Neural progenitor cell (in vitro differentiated cells): ENCODE results near the gene YPEL2. TPM values are rescaled to one million over a fixed set of nuclear protein-coding genes. Genes with fewer than 3 reads are reported as not detected.

Experiments
- DNase-seq: peaks from one replicate; pipeline ENCODE4 v3.0.0-alpha.2; 2016; ENCODE audit warnings: low spot score
- H2AFZ ChIP-seq: fragments of 200-600 bp; sonication (generic); replicated peaks from 2 replicates; pipeline ENCODE4 v1.6.1; 2016; ENCODE audit warnings: antibody characterized with exemption
- H3F3A ChIP-seq: fragments of 200-600 bp; sonication (generic); 2 replicates; pipeline ENCODE4 v1.6.1; 2016; ENCODE audit warnings: antibody characterized with exemption, low read depth
- H3K27ac ChIP-seq: fragments of 200-600 bp; sonication (generic); 2 replicates; pipeline ENCODE4 v1.5.1; 2016; ENCODE audit warnings: mild to moderate bottlenecking
- H3K27me3 ChIP-seq: fragments of 200-600 bp; sonication (generic); 2 replicates; pipeline ENCODE4 v1.6.1; 2016; ENCODE audit warnings: mild to moderate bottlenecking, moderate library complexity
- H3K36me3 ChIP-seq: fragments of 200-600 bp; sonication (generic); 2 replicates; pipeline ENCODE4 v1.5.1; 2016
- H3K4me1 ChIP-seq: fragments of 200-600 bp; sonication (generic); 2 replicates; pipeline ENCODE4 v1.6.1; 2016; ENCODE audit warnings: mixed run types
- H3K4me2 ChIP-seq: fragments of 200-600 bp; sonication (generic); 2 replicates; pipeline ENCODE4 v1.6.1; 2016
- H3K4me3 ChIP-seq: fragments of 200-600 bp; sonication (generic); 2 replicates; pipeline ENCODE4 v1.5.1; 2016
- H3K79me2 ChIP-seq: fragments of 200-600 bp; sonication (generic); 2 replicates; pipeline ENCODE4 v1.6.1; 2016; ENCODE audit warnings: low read depth
- H3K9ac ChIP-seq: fragments of 200-600 bp; sonication (generic); 2 replicates; pipeline ENCODE4 v1.6.1; 2016
- H3K9me3 ChIP-seq: fragments of 200-600 bp; sonication (generic); 2 replicates; pipeline ENCODE4 v1.5.1; 2016; ENCODE audit warnings: low read depth
- H4K20me1 ChIP-seq: fragments of 200-600 bp; sonication (generic); 2 replicates; pipeline ENCODE4 v1.6.1; 2016; ENCODE audit warnings: low read depth
- H3K27ac Mint-ChIP-seq: 3 replicates; pipeline ENCODE4 v1.8.0; 2021; ENCODE audit warnings: mixed read lengths
- H3K27me3 Mint-ChIP-seq: 2 replicates; pipeline ENCODE4 v1.8.0; 2022; ENCODE audit warnings: low read depth, mild to moderate bottlenecking, inconsistent platforms, moderate library complexity, mixed read lengths; ENCODE audit not compliant: insufficient read depth
- H3K36me3 Mint-ChIP-seq: 3 replicates; pipeline ENCODE4 v1.8.0; 2021; ENCODE audit warnings: mixed read lengths
- H3K4me1 Mint-ChIP-seq: 3 replicates; pipeline ENCODE4 v1.8.0; 2021; ENCODE audit warnings: mixed read lengths
- H3K4me3 Mint-ChIP-seq: 3 replicates; pipeline ENCODE4 v1.8.0; 2021; ENCODE audit warnings: mild to moderate bottlenecking, moderate library complexity, mixed read lengths
- H3K9me3 Mint-ChIP-seq: 3 replicates; pipeline ENCODE4 v1.8.0; 2020; ENCODE audit warnings: mixed read lengths
- EZH2 ChIP-seq: fragments of 200-600 bp; sonication (generic); IDR thresholded peaks from 2 replicates; pipeline ENCODE4 v1.6.1; 2017; ENCODE audit warnings: antibody characterized with exemption, mild to moderate bottlenecking, moderate library complexity
- EZH2phosphoT487 ChIP-seq: fragments of 200-600 bp; sonication (generic); IDR thresholded peaks from 2 replicates; pipeline ENCODE4 v1.6.1; 2017; ENCODE audit warnings: antibody characterized with exemption
- total RNA-seq: library from RNA; depleted of rRNA; stranded (reverse); fragments of >200 nt; gene quantifications from 2 replicates; pipeline ENCODE4 v1.2.3, GENCODE V29; 2015; ENCODE audit warnings: low replicate concordance
- TF ChIP-seq, protein P1 (sequence below): fragments of 200-600 bp; sonication (generic); IDR thresholded peaks from 2 replicates; pipeline ENCODE4 v1.5.1; 2017; ENCODE audit warnings: antibody characterized with exemption, mild to moderate bottlenecking

The YPEL2 gene
- total RNA-seq, 1 donor from 2014 or later: 38.0 TPM

DNA sequence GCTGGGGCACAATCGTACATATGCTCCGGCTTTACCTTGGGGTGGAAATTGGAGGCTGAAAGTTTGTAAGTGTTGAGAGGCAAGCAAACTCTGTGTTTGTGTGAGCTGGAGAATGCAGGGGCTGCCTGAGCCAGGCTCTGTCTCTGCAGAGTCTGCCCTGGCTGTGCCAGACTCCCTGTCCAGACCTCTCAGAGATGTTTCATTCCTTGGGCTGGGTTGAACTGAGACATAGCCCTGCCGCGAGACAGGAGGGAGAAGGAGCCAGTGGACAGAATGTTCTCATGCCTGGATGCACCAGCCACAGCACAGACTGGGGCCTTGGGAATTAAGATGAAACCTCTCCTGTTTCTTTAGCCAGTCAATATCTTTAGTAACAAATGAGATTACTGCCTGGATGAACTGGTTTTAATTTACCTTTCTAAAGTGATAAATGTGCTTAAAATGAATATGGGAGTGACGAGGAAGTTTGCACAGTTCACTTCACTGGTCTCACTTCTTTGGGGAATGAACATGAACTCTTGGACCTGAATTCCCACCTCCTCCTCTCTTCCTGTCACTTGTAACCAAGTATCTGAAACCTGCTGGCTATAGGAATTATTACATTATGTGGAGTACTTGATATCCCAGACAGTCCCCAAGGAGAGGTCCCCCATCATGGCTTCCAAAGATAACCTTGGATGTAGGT, 40.1 kb downstream of the YPEL2 start:
- Mint-ChIP-seq H3K27me3 (no peaks in the 10 kb centered on the region), H3K4me1 (peaks cover 59% of the 10 kb centered on the region), H3K9me3 (no peaks in the 10 kb centered on the region), H3K36me3 (no peaks in the 10 kb centered on the region), H3K27ac (peak overlapping the region; percentile 87), H3K4me3 (peak overlapping the region; percentile 48)
- no peaks in the 10 kb centered on the region for H3K36me3 ChIP-seq
- no peak for DNase-seq
- peaks cover 71% of the 10 kb centered on the region for H3K4me1 ChIP-seq
- H3K4me2 ChIP-seq: peak overlapping the region; percentile 71
- H4K20me1 ChIP-seq: peaks cover 62% of the 10 kb centered on the region
- H3K9ac ChIP-seq: no peak overlapping the region
- no peak overlapping the region for H2AFZ ChIP-seq
- TF ChIP-seq EZH2phosphoT487: no peak
- no peak for TF ChIP-seq EZH2
- TF ChIP-seq, protein P1, sequence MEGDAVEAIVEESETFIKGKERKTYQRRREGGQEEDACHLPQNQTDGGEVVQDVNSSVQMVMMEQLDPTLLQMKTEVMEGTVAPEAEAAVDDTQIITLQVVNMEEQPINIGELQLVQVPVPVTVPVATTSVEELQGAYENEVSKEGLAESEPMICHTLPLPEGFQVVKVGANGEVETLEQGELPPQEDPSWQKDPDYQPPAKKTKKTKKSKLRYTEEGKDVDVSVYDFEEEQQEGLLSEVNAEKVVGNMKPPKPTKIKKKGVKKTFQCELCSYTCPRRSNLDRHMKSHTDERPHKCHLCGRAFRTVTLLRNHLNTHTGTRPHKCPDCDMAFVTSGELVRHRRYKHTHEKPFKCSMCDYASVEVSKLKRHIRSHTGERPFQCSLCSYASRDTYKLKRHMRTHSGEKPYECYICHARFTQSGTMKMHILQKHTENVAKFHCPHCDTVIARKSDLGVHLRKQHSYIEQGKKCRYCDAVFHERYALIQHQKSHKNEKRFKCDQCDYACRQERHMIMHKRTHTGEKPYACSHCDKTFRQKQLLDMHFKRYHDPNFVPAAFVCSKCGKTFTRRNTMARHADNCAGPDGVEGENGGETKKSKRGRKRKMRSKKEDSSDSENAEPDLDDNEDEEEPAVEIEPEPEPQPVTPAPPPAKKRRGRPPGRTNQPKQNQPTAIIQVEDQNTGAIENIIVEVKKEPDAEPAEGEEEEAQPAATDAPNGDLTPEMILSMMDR: no peak
- peak overlapping the region; percentile 21 for H3K4me3 ChIP-seq
- peaks cover 45% of the 10 kb centered on the region for H3F3A ChIP-seq
- peak overlapping the region; percentile 85 for H3K27ac ChIP-seq
- peaks cover 62% of the 10 kb centered on the region for H3K79me2 ChIP-seq
- H3K27me3 ChIP-seq: no peaks in the 10 kb centered on the region
- H3K9me3 ChIP-seq: no peaks in the 10 kb centered on the region

DNA sequence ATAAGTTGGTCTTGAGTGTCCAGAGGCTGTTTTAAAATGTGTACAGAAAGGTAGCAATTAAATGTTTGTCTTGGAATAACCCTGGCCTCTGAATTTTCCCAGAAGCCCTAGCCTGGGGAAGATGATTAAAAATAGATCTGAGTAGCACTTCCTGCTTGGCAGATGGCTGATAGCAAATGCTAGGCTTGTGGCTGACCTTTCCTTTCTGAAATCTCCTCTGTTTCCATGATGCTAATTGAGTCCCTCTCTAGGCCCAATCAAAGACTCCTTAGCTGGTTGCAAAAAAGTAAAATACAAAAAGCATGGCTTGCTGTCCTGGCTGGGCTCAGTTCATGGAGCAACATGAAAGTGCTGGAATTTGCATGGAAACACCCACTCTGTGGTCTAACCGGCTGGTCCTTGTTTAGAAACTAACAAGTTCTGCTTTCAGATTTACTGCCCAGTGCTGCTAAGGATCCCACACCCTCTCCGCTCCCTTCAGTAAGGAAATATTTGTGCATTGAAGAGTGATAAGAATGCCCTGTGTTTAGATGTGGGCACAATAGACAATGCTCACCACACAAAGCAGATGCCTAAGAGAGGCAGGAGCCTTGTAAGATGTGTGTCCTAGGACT, 40.8 kb downstream of the YPEL2 start:
- Histone ChIP-seq H3K4me3 (no peak overlapping the region), H3K79me2 (peaks cover 60% of the 10 kb centered on the region), H3F3A (peaks cover 38% of the 10 kb centered on the region), H3K4me2 (peak overlapping the region; percentile 71), H3K27me3 (no peaks in the 10 kb centered on the region), H4K20me1 (peaks cover 61% of the 10 kb centered on the region), H3K36me3 (no peaks in the 10 kb centered on the region), H3K9me3 (no peaks in the 10 kb centered on the region), H2AFZ (no peak overlapping the region), H3K4me1 (peaks cover 64% of the 10 kb centered on the region), H3K27ac (no peak overlapping the region), H3K9ac (no peak overlapping the region)
- peak overlapping the region; percentile 25 for H3K4me3 Mint-ChIP-seq
- no peaks in the 10 kb centered on the region for H3K27me3 Mint-ChIP-seq
- no peaks in the 10 kb centered on the region for H3K9me3 Mint-ChIP-seq
- peak overlapping the region; percentile 29 for H3K27ac Mint-ChIP-seq
- DNase-seq: no peak
- peaks cover 52% of the 10 kb centered on the region for H3K4me1 Mint-ChIP-seq
- TF ChIP-seq EZH2phosphoT487: no peak
- no peak for TF ChIP-seq EZH2
- TF ChIP-seq, protein P1: no peak
- no peaks in the 10 kb centered on the region for H3K36me3 Mint-ChIP-seq

GRCh38 chr17:59373882-59374495, 42.5 kb downstream of the YPEL2 start:
- Mint-ChIP-seq H3K4me1 (peaks cover 47% of the 10 kb centered on the region), H3K4me3 (no peak overlapping the region), H3K27ac (no peak overlapping the region), H3K27me3 (no peaks in the 10 kb centered on the region), H3K9me3 (no peaks in the 10 kb centered on the region), H3K36me3 (peaks cover 1% of the 10 kb centered on the region)
- Histone ChIP-seq H3K4me1 (peaks cover 47% of the 10 kb centered on the region), H3K9me3 (no peaks in the 10 kb centered on the region), H3K4me3 (no peak overlapping the region), H3F3A (peaks cover 24% of the 10 kb centered on the region), H3K27me3 (no peaks in the 10 kb centered on the region), H3K9ac (no peak overlapping the region), H3K4me2 (no peak overlapping the region), H3K36me3 (no peaks in the 10 kb centered on the region), H4K20me1 (peaks cover 69% of the 10 kb centered on the region), H2AFZ (no peak overlapping the region), H3K79me2 (peaks cover 43% of the 10 kb centered on the region), H3K27ac (no peak overlapping the region)
- TF ChIP-seq EZH2phosphoT487 (no peak), EZH2 (no peak)
- TF ChIP-seq, protein P1: no peak
- DNase-seq: no peak
